ENCODE measurements around the gene KIFBP.

KIFBP gene

GRCh38 chr10:69057261-69057950 is 68.8 kb downstream of the KIFBP start:
- TF ChIP-seq CTCF (IDR thresholded peaks at IDR 0.05; ENCODE audit: borderline replicate concordance, insufficient read depth, low read depth, low read length), result no peak
- H3K4me3 ChIP-seq (ENCODE audit: low read depth, low read length), result no peak overlapping the region

DNA sequence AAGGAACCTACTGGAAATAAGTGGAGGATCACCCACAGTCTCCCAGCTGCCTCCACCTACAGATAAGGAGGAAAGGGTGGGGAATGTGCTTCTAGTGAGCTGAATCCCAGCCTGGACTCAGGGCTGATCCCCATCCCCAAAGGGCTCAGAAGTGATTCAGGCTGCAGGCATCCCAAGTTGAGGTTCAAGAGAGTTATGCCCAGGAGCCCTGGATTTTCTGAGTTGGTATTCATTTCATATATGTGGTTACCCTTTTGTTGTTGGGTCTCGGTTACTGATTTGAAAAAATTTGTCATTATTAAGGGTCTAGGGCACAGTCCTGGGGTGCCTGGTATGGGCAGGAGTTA is 69.3 kb downstream of the KIFBP start:
- H3K4me3 ChIP-seq (ENCODE audit: low read depth, low read length), result no peak overlapping the region
- no peak for TF ChIP-seq CTCF (IDR thresholded peaks at IDR 0.05; ENCODE audit: borderline replicate concordance, insufficient read depth, low read depth, low read length)

DNA sequence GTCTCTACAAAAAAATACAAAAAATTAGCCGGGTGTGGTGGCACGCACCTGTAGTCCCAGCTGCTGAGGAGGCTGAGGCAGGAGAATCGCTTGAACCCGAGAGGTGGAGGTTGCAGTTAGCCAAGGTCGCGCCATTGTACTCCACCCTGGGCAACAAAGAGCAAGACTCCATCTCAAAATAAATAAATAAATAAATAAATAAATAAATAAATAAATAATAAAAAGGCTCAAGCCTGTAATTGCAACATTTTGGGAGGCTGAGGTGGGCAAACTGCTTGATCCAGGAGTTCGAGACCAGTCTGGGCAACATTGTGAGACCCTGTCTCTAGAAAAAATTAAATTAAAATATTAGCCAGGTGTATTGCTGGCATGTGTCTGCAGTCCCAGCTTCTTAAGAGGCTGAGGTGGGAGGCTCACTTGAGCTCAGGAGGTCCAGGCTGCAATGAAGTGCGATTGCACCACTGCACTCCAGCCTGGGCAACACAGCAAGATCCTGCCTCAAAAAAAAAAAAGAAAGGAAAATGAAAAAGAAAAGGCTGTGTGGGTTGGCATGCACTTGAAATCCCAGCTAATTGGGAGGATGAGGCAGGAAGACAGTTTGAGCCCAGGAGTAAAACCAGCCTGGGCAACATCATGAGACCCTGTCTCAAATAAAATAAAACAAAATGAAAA is 71.7 kb downstream of the KIFBP start:
- no peak for TF ChIP-seq CTCF (IDR thresholded peaks at IDR 0.05; ENCODE audit: borderline replicate concordance, insufficient read depth, low read depth, low read length)
- H3K4me3 ChIP-seq (ENCODE audit: low read depth, low read length), result no peak overlapping the region

DNA sequence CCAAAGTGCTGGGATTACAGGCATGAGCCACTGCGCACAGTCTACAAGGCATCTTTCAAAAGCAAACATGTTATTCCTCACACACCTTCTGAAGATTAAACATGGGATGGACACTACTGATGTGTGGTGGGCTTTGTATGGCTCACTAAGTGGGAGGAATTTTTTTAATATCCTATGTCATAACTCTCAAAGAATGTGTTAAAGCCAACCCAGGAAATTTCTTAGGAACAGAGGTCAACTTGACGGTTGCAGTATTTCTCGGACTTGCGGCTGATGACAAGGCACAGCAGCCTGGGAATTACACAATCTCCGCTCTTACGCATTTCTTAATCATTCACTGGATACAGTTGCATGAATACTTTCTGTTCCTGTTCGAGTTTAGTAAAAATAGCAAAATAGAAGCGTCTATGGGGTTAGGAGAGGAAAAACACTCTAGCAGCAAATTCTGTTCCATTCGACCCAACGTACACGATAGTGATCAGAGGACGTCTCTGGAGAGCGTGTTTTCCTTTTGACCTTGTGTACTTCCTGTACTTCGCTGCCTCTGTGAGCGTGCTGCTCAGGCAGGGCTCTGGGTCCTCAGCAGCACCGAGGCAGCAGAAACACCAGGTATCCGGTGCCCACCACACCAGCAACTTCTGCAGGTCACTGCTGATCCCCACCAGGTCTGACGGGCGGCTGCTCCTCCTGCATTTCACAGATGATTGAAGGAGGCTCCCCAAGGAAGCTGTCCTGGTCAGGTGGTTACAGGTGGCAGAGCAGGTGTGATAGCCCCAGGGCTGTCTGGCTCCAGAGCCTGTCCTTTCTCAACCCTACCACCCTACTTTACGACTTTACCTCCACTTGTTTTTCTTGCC is 72.9 kb downstream of the KIFBP start:
- no peak overlapping the region for H3K4me3 ChIP-seq (ENCODE audit: low read depth, low read length)
- TF ChIP-seq CTCF (IDR thresholded peaks at IDR 0.05; ENCODE audit: borderline replicate concordance, insufficient read depth, low read depth, low read length), result no peak

GRCh38 chr10:69062901-69063300 is 74.3 kb downstream of the KIFBP start:
- TF ChIP-seq CTCF (IDR thresholded peaks at IDR 0.05; ENCODE audit: borderline replicate concordance, insufficient read depth, low read depth, low read length), result no peak
- H3K4me3 ChIP-seq (ENCODE audit: low read depth, low read length), result no peak overlapping the region

- H3K4me3 ChIP-seq (ENCODE audit: low read depth, low read length), result no peak overlapping the region
- no peak for TF ChIP-seq CTCF (IDR thresholded peaks at IDR 0.05; ENCODE audit: borderline replicate concordance, insufficient read depth, low read depth, low read length)
Measured at GRCh38 chr10:69064762-69065328, 76.2 kb downstream of the KIFBP start.
